ENCODE results near the gene WNT3A. TPM values are rescaled to one million over a fixed set of nuclear protein-coding genes. Genes with fewer than 3 reads are reported as not detected.

WNT3A gene
- total RNA-seq, 1 donor from 2014 or later, result not detected

GRCh38 chr1:228031276-228031995 is 24.6 kb downstream of the WNT3A start:
- intact Hi-C loops (cut with micrococcal nuclease), result no loop called here

- intact Hi-C loops (cut with micrococcal nuclease), result no loop called here
Measured at GRCh38 chr1:228032041-228032440, 25.2 kb downstream of the WNT3A start.

- intact Hi-C loops (cut with micrococcal nuclease), result no loop called here
Measured at GRCh38 chr1:228033376-228033775, 26.6 kb downstream of the WNT3A start.

GRCh38 chr1:228034954-228035837 is 28.4 kb downstream of the WNT3A start:
- intact Hi-C loops (cut with micrococcal nuclease), result no loop called here

- intact Hi-C loops (cut with micrococcal nuclease), result no loop called here
Measured at GRCh38 chr1:228035844-228036243, 29.0 kb downstream of the WNT3A start.

GRCh38 chr1:228036701-228037231 is 30.0 kb downstream of the WNT3A start:
- intact Hi-C loops (cut with micrococcal nuclease), result no loop called here

- intact Hi-C loops (cut with micrococcal nuclease), result no loop called here
Measured at GRCh38 chr1:228037401-228038386, 30.9 kb downstream of the WNT3A start.

- intact Hi-C loops (cut with micrococcal nuclease), result no loop called here
Measured at GRCh38 chr1:228038387-228039005, 31.7 kb downstream of the WNT3A start.

- intact Hi-C loops (cut with micrococcal nuclease), result no loop called here
Measured at GRCh38 chr1:228039006-228039903, 32.5 kb downstream of the WNT3A start.

GRCh38 chr1:228039986-228040385 is 33.2 kb downstream of the WNT3A start:
- intact Hi-C loops (cut with micrococcal nuclease), result no loop called here

- intact Hi-C loops (cut with micrococcal nuclease), result no loop called here
Measured at GRCh38 chr1:228041316-228041715, 34.5 kb downstream of the WNT3A start.

GRCh38 chr1:228042508-228042907 is 35.7 kb downstream of the WNT3A start:
- intact Hi-C loops (cut with micrococcal nuclease), result no loop called here

- intact Hi-C loops (cut with micrococcal nuclease), result no loop called here
Measured at GRCh38 chr1:228043281-228043848, 36.6 kb downstream of the WNT3A start.

- intact Hi-C loops (cut with micrococcal nuclease), result no loop called here
Measured at GRCh38 chr1:228044961-228045360, 38.2 kb downstream of the WNT3A start.

- intact Hi-C loops (cut with micrococcal nuclease), result no loop called here
Measured at GRCh38 chr1:228045405-228045804, 38.6 kb downstream of the WNT3A start.

- intact Hi-C loops (cut with micrococcal nuclease), result no loop called here
Measured at GRCh38 chr1:228045871-228046270, 39.1 kb downstream of the WNT3A start.

- intact Hi-C loops (cut with micrococcal nuclease), result no loop called here
Measured at GRCh38 chr1:228046421-228047182, 39.8 kb downstream of the WNT3A start.

GRCh38 chr1:228047183-228047466 is 40.3 kb downstream of the WNT3A start:
- intact Hi-C loops (cut with micrococcal nuclease), result no loop called here

- intact Hi-C loops (cut with micrococcal nuclease), result no loop called here
Measured at GRCh38 chr1:228048120-228048519, 41.3 kb downstream of the WNT3A start.
